CD4-positive, alpha-beta T cell (primary cell): Measurements from ENCODE around the gene KRTAP17-1. TPM values are rescaled to one million over a fixed set of nuclear protein-coding genes. Genes with fewer than 3 reads are reported as not detected.

Experiments
- ATAC-seq: fragments of 200-7000 bp; cut with Tn5 transposase; one replicate; pipeline ENCODE4 v1.10.0; 2022; ENCODE audit warnings: mild to moderate bottlenecking; ENCODE audit not compliant: poor library complexity
- CTCF ChIA-PET: fragments of 350-600 bp; sonication (Branson Sonifier 250); formaldehyde crosslinking; loops from one replicate; lab custom pipeline; 2021; ENCODE audit warnings: antibody characterized with exemption, inconsistent platforms; lab: Charles Lee
- POLR2A ChIA-PET: fragments of 350-600 bp; sonication (Branson Sonifier 250); formaldehyde crosslinking; loops from one replicate; lab custom pipeline; 2021; ENCODE audit warnings: antibody characterized with exemption, inconsistent platforms; lab: Charles Lee
- DNase-seq, 14 experiments: peaks; one replicate each; pipeline ENCODE4 v3.0.0-alpha.2; 2013 to 2020; ENCODE audit warnings: mixed read lengths in 2 of 14
- H3K27ac ChIP-seq, 2 donors: one replicate each; pipeline versions ENCODE4 v1.5.1 to v1.7.0; 2013; ENCODE audit warnings: low read length in 2 of 2, low read depth in 1 of 2, mild to moderate bottlenecking in 1 of 2
- H3K27me3 ChIP-seq, 2 experiments: 1 replicate in 1 of 2; 2 replicates in 1 of 2; pipeline versions ENCODE4 v1.6.1 to v1.7.0; 2013; ENCODE audit warnings: low read length in 2 of 2, control low read depth in 1 of 2, mild to moderate bottlenecking in 1 of 2, moderate library complexity in 1 of 2; ENCODE audit not compliant: insufficient read depth in 2 of 2, control insufficient read depth in 1 of 2
- H3K36me3 ChIP-seq: one replicate; pipeline ENCODE4 v1.6.1; 2013; ENCODE audit warnings: low read length, control low read depth; ENCODE audit not compliant: insufficient read depth
- H3K4me1 ChIP-seq: one replicate; pipeline ENCODE4 v1.6.1; 2013; ENCODE audit warnings: low read length, control low read depth; ENCODE audit not compliant: insufficient read depth
- H3K4me3 ChIP-seq: one replicate; pipeline ENCODE4 v1.5.1; 2013; ENCODE audit warnings: mild to moderate bottlenecking, low read length, moderate library complexity
- H3K9me3 ChIP-seq, 2 experiments: 1 replicate in 1 of 2; 2 replicates in 1 of 2; pipeline versions ENCODE4 v1.6.1 to v1.7.0; 2013; ENCODE audit warnings: low read length in 2 of 2, mild to moderate bottlenecking in 2 of 2, control low read depth in 1 of 2, moderate library complexity in 1 of 2; ENCODE audit not compliant: control insufficient read depth in 1 of 2, insufficient read depth in 1 of 2
- H3K27ac Mint-ChIP-seq: one replicate; pipeline ENCODE4 v1.8.0; 2020; ENCODE audit warnings: mixed read lengths
- H3K27me3 Mint-ChIP-seq: one replicate; pipeline ENCODE4 v1.8.0; 2021; ENCODE audit warnings: mixed read lengths
- H3K36me3 Mint-ChIP-seq: one replicate; pipeline ENCODE4 v1.8.0; 2021; ENCODE audit warnings: low read depth, mixed read lengths
- H3K4me1 Mint-ChIP-seq: one replicate; pipeline ENCODE4 v1.8.0; 2021; ENCODE audit warnings: low read depth, mixed read lengths
- H3K4me3 Mint-ChIP-seq: one replicate; pipeline ENCODE4 v1.8.0; 2020; ENCODE audit warnings: mild to moderate bottlenecking, mixed read lengths
- H3K9me3 Mint-ChIP-seq: one replicate; pipeline ENCODE4 v1.8.0; 2020; ENCODE audit warnings: mixed read lengths
- CTCF ChIP-seq: fragments of 200-600 bp; IDR thresholded peaks from one replicate; pipeline ENCODE4 v1.8.0; 2022; ENCODE audit warnings: antibody characterized with exemption, mild to moderate bottlenecking
- intact Hi-C, 2 experiments: fragments of 100-400 bp; cut with DNase I in 1 of 2; cut with micrococcal nuclease in 1 of 2; formaldehyde crosslinking; loops; one replicate each; pipeline versions ENCODE4 v1.15.1 to v1.9.0; 2023 to 2025; cut with DNase I, micrococcal nuclease
- total RNA-seq, 174 experiments: library from RNA in 2 of 174; stranded (reverse) in 2 of 174; gene quantifications; one replicate each; pipeline ENCODE4 v1.2.3 and lab custom pipeline; 2021 to 2026

Gene KRTAP17-1
- total RNA-seq, 2 experiments from 2014 or later, result not detected

- intact Hi-C loops, result loop anchor here (1.0 to 10.0 kb wide), 12 partner anchors 15 to 521 kb away; partner anchors contain the start of genes KRTAP4-12 (in 1 of the 2), KRTAP4-16 (in 1 of the 2) and KRTAP9-3 (in 1 of the 2)
- no peak for TF ChIP-seq CTCF
- H3K27me3 ChIP-seq, result no peaks in the 10 kb centered on the region
- H3K4me1 Mint-ChIP-seq, result peaks cover 61% of the 10 kb centered on the region
- H3K36me3 Mint-ChIP-seq, result no peaks in the 10 kb centered on the region
- POLR2A ChIA-PET, result interaction anchor here (0.6 to 2.6 kb wide), 6 partner anchors 9 to 668 kb away, joined by 3 to 38 read pairs (median 5); partner anchors contain the start of gene KRTAP16-1
- no peak overlapping the region for H3K4me3 ChIP-seq
- no peaks in the 10 kb centered on the region for H3K9me3 ChIP-seq
- H3K4me3 Mint-ChIP-seq, result no peak overlapping the region
- H3K27ac Mint-ChIP-seq, result peak overlapping the region; percentile 89
- H3K36me3 ChIP-seq, result no peaks in the 10 kb centered on the region
- no peaks in the 10 kb centered on the region for H3K27me3 Mint-ChIP-seq
- CTCF ChIA-PET, result interaction anchor here (0.6 to 3.4 kb wide), 20 partner anchors 8 to 361 kb away, joined by 3 to 23 read pairs (median 4); partner anchors contain the start of genes KRT39 and KRTAP16-1
- peaks cover 63% of the 10 kb centered on the region for H3K4me1 ChIP-seq
- DNase-seq (no peak), ATAC-seq (no peak)
- H3K9me3 Mint-ChIP-seq, result peaks cover 7% of the 10 kb centered on the region
- H3K27ac ChIP-seq, result no peak overlapping the region
Measured at GRCh38 chr17:41322903-41323895, 7.7 kb upstream of the KRTAP17-1 start.

DNA sequence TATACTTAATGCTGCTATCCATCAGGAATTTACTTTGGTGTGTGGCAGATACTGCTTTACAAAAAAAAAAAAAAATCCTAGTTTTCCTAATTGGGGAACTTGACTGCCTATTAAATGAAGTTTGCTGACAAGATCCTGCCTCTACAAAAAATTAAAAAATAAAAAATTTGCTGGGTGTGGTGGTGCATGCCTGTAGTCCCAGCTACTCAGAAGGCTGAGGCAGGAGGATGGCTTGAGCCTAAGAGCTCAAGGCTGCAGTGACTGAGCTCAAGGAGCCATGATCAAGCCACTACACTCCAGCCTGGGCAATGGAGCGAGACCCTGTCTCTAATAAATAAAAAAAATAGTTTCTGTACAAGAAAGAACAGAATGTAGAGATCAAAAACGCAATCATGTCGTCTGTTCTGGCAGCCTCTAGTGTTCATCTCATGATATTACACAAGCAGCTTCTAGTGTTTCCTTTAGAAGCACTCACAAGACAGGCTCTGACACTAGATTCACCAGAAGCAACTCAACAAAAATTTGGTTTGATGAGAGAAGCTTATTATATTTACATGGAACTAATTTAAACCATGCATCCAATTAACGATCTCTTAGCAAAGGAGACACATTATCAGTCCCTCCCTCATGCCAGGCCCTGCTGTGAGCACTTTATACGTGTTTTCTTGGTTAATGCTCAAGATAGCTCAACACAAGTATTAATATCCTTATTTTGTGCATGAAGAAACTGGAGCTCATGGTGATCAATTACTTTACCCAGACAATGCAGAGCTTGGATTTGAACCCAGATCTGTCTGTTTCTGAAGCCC lies 6.8 kb upstream of the KRTAP17-1 start:
- peak overlapping the region; percentile 23 for H3K4me3 Mint-ChIP-seq
- no peak overlapping the region for H3K4me3 ChIP-seq
- H3K4me1 ChIP-seq, result peaks cover 54% of the 10 kb centered on the region
- ATAC-seq (peak; percentile 87), DNase-seq (peak in 4 of 14 experiments; percentile 33 to 75 (median 70))
- H3K9me3 Mint-ChIP-seq, result peaks cover 7% of the 10 kb centered on the region
- H3K27me3 ChIP-seq, result no peaks in the 10 kb centered on the region
- intact Hi-C loops, result loop anchor here (1.0 to 10.0 kb wide), 12 partner anchors 14 to 520 kb away; partner anchors contain the start of genes KRTAP4-12 (in 1 of the 2), KRTAP4-16 (in 1 of the 2) and KRTAP9-3 (in 1 of the 2)
- H3K36me3 Mint-ChIP-seq, result no peaks in the 10 kb centered on the region
- ChIA-PET CTCF (interaction anchor here (0.6 to 3.4 kb wide), 20 partner anchors 9 to 360 kb away, joined by 3 to 23 read pairs (median 4); partner anchors contain the start of genes KRT39 and KRTAP16-1), POLR2A (interaction anchor here (0.6 to 2.6 kb wide), 7 partner anchors 10 to 667 kb away, joined by 3 to 38 read pairs (median 4); partner anchors contain the start of gene KRTAP16-1)
- H3K27me3 Mint-ChIP-seq, result no peaks in the 10 kb centered on the region
- no peak overlapping the region for H3K27ac ChIP-seq
- H3K4me1 Mint-ChIP-seq, result peaks cover 59% of the 10 kb centered on the region
- peak overlapping the region; percentile 89 for H3K27ac Mint-ChIP-seq
- H3K9me3 ChIP-seq, result no peaks in the 10 kb centered on the region
- peak; percentile 88 for TF ChIP-seq CTCF
- no peaks in the 10 kb centered on the region for H3K36me3 ChIP-seq

GRCh38 chr17:41318231-41318630 lies 2.7 kb upstream of the KRTAP17-1 start:
- Mint-ChIP-seq H3K9me3 (peaks cover 7% of the 10 kb centered on the region), H3K27me3 (no peaks in the 10 kb centered on the region), H3K36me3 (no peaks in the 10 kb centered on the region), H3K4me1 (peaks cover 32% of the 10 kb centered on the region), H3K27ac (no peak overlapping the region), H3K4me3 (no peak overlapping the region)
- POLR2A ChIA-PET, result interaction anchor here (2.6 kb wide), 1 partner anchor 10 kb away, joined by 6 read pairs; the partner anchor contains the start of gene KRTAP16-1
- CTCF ChIA-PET, result no interaction called here
- intact Hi-C loops, result loop anchor here in 1 of 2 experiments (1.0 kb wide), 1 partner anchor 20 kb away; no protein-coding TSS in a partner anchor
- no peak for TF ChIP-seq CTCF
- Histone ChIP-seq H3K27me3 (no peaks in the 10 kb centered on the region), H3K4me3 (no peak overlapping the region), H3K36me3 (no peaks in the 10 kb centered on the region), H3K9me3 (no peaks in the 10 kb centered on the region), H3K27ac (no peak overlapping the region), H3K4me1 (peaks cover 13% of the 10 kb centered on the region)
- ATAC-seq (no peak), DNase-seq (no peak)
